PC-9 (cell line): ENCODE measurements around the gene THADA.

Experiments used
- EZH2 ChIP-seq: fragments of 200-600 bp; sonication (generic); IDR thresholded peaks from 2 replicates; pipeline ENCODE4 v1.8.0; 2017; ENCODE audit warnings: antibody characterized with exemption, low read depth
- TF ChIP-seq, protein P1 (sequence below): fragments of 200-600 bp; sonication (generic); conservative IDR thresholded peaks from 2 replicates; pipeline ENCODE4 v1.6.1; 2017; ENCODE audit warnings: mixed run types, antibody characterized with exemption, mild to moderate bottlenecking, moderate library complexity

GRCh38 chr2:43454791-43455190 is 141.0 kb downstream of the THADA start:
- TF ChIP-seq, protein P1, sequence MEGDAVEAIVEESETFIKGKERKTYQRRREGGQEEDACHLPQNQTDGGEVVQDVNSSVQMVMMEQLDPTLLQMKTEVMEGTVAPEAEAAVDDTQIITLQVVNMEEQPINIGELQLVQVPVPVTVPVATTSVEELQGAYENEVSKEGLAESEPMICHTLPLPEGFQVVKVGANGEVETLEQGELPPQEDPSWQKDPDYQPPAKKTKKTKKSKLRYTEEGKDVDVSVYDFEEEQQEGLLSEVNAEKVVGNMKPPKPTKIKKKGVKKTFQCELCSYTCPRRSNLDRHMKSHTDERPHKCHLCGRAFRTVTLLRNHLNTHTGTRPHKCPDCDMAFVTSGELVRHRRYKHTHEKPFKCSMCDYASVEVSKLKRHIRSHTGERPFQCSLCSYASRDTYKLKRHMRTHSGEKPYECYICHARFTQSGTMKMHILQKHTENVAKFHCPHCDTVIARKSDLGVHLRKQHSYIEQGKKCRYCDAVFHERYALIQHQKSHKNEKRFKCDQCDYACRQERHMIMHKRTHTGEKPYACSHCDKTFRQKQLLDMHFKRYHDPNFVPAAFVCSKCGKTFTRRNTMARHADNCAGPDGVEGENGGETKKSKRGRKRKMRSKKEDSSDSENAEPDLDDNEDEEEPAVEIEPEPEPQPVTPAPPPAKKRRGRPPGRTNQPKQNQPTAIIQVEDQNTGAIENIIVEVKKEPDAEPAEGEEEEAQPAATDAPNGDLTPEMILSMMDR = no peak
- no peak for TF ChIP-seq EZH2
